HL-60 (cell line): Measurements from ENCODE around the gene PPFIA2.
"Not testable (repeated sequence)": the region's sequence is repeated elsewhere in the genome, so short reads cannot be mapped to it uniquely, and the experiment has no call there.

ENCODE experiments used
- CTCF ChIP-seq: IDR thresholded peaks from one replicate; pipeline ENCODE4 v1.5.1; 2011; ENCODE audit warnings: low read length, control low read depth, inconsistent platforms; ENCODE audit not compliant: insufficient read depth
- POLR2AphosphoS5 ChIP-seq: IDR thresholded peaks from 2 replicates; pipeline ENCODE4 v1.6.1; 2012; ENCODE audit warnings: low read depth
- SPI1 ChIP-seq: IDR thresholded peaks from 2 replicates; pipeline ENCODE4 v1.6.1; 2012; ENCODE audit warnings: low read depth, mild to moderate bottlenecking, borderline replicate concordance

- TF ChIP-seq SPI1, POLR2AphosphoS5, CTCF: not testable (repeated sequence)
These were observed 168.4 kb downstream of the PPFIA2 start for GRCh38 chr12:81590703-81591102.
